Stomach smooth muscle (tissue), 2 donors: ENCODE results near the gene KCND2.
"Not testable (repeated sequence)": the region's sequence is repeated elsewhere in the genome, so short reads cannot be mapped to it uniquely, and the experiment has no call there.

Source experiments
- H3K27ac ChIP-seq: one replicate; pipeline ENCODE4 v1.7.0; 2013; ENCODE audit warnings: mild to moderate bottlenecking, low read length, inconsistent platforms
- H3K27me3 ChIP-seq, 2 donors: one replicate each; pipeline ENCODE4 v1.7.0; 2013; ENCODE audit warnings: low read length in 2 of 2; ENCODE audit not compliant: insufficient read depth in 2 of 2, control insufficient read depth in 1 of 2
- H3K36me3 ChIP-seq, 2 donors: one replicate each; pipeline ENCODE4 v1.7.0; 2013; ENCODE audit warnings: low read length in 2 of 2; ENCODE audit not compliant: control insufficient read depth in 2 of 2, insufficient read depth in 2 of 2
- H3K4me1 ChIP-seq: one replicate; pipeline ENCODE4 v1.7.0; 2013; ENCODE audit warnings: low read length; ENCODE audit not compliant: control insufficient read depth, insufficient read depth
- H3K4me3 ChIP-seq, 2 donors: one replicate each; pipeline ENCODE4 v1.7.0; 2013; ENCODE audit warnings: low read length in 2 of 2
- H3K9ac ChIP-seq, 2 donors: one replicate each; pipeline ENCODE4 v1.7.0; 2013; ENCODE audit warnings: low read length in 2 of 2, mild to moderate bottlenecking in 1 of 2
- H3K9me3 ChIP-seq, 2 donors: one replicate each; pipeline ENCODE4 v1.7.0; 2013; ENCODE audit warnings: low read length in 2 of 2; ENCODE audit not compliant: control insufficient read depth in 2 of 2
- donor health status: healthy.
- donor health status: Pancreatic carcinoma.

Gene KCND2

GRCh38 chr7:120691915-120692314, 418.9 kb downstream of the KCND2 start:
- Histone ChIP-seq H3K36me3 (no peaks in the 10 kb centered on the region), H3K4me1 (no peaks in the 10 kb centered on the region), H3K4me3 (no peak overlapping the region), H3K27ac (no peak overlapping the region), H3K9me3 (peaks cover 0 to 5% of the 10 kb centered on the region in 2 donors), H3K27me3 (peaks cover 0 to 2% of the 10 kb centered on the region in 2 donors), H3K9ac (no peak overlapping the region)

DNA sequence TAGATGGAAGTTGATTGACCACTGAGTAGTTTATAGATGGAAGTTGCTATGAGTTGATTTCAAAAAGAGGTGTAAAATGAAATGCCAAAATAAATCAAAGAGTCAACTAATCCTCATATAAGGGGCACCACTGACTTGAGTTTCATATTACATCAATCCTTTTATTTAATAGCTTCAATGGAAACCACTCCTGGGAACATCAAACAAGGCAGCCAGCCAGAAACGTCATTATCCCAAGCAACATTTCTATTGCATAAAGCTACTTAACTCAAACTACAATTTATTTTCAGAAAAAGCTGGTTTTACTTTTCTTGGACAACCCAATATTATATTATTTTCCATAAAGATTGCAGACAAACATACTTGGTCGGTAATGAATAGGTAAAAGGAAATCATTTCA, 422.9 kb downstream of the KCND2 start:
- Histone ChIP-seq H3K4me3 (no peak overlapping the region), H3K27ac (no peak overlapping the region), H3K9me3 (peaks cover 0 to 5% of the 10 kb centered on the region in 2 donors), H3K9ac (no peak overlapping the region), H3K36me3 (no peaks in the 10 kb centered on the region), H3K27me3 (peaks cover 0 to 2% of the 10 kb centered on the region in 2 donors), H3K4me1 (no peaks in the 10 kb centered on the region)

GRCh38 chr7:120700796-120701195, 427.8 kb downstream of the KCND2 start:
- Histone ChIP-seq H3K4me3 (no peak overlapping the region), H3K27ac (no peak overlapping the region), H3K9ac (no peak overlapping the region), H3K4me1 (no peaks in the 10 kb centered on the region), H3K36me3 (no peaks in the 10 kb centered on the region), H3K27me3 (no peaks in the 10 kb centered on the region), H3K9me3 (peaks cover 0 to 5% of the 10 kb centered on the region in 2 donors)

- H3K9ac ChIP-seq, H3K4me3 ChIP-seq, H3K4me1 ChIP-seq, H3K27ac ChIP-seq, H3K27me3 ChIP-seq, H3K9me3 ChIP-seq, H3K36me3 ChIP-seq: not testable (repeated sequence)
These were observed 429.4 kb downstream of the KCND2 start for GRCh38 chr7:120702408-120702807.

DNA sequence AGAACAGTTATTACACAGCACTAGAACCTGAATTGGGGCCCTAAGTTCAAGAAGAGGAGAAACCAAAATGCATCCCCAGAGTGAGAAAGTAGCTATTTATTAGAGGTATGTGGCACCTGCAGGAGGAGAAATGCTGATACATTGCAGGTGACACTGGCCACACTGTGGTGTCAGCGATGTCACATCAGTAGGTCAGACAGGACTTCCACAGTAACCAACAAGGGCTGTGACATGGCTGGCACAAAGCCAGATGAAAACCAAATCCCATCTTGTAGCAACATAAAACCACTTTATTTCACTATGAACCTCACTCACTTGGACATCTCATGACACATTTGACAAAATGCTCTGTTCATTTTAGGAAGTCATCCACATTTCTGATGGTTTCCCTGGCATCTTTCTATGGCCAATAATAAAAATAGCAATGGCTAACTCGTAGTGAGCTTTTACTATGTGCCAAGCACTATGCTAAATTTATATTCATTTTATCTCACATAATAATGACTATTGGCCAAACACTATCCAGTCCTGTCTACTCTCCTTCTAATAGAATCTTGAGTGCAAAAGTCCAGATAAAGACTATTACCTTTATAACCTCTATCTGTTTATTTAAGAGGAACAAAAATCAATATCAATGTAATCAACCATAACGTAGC, 430.7 kb downstream of the KCND2 start:
- no peak overlapping the region for H3K4me3 ChIP-seq
- no peak overlapping the region for H3K27ac ChIP-seq
- H3K4me1 ChIP-seq, result no peaks in the 10 kb centered on the region
- H3K9ac ChIP-seq, result no peak overlapping the region
- H3K36me3 ChIP-seq, result no peaks in the 10 kb centered on the region
- H3K27me3 ChIP-seq, result no peaks in the 10 kb centered on the region
- no peaks in the 10 kb centered on the region for H3K9me3 ChIP-seq

GRCh38 chr7:120709252-120709971, 436.4 kb downstream of the KCND2 start:
- Histone ChIP-seq H3K27ac (no peak overlapping the region), H3K9me3 (no peaks in the 10 kb centered on the region)

DNA sequence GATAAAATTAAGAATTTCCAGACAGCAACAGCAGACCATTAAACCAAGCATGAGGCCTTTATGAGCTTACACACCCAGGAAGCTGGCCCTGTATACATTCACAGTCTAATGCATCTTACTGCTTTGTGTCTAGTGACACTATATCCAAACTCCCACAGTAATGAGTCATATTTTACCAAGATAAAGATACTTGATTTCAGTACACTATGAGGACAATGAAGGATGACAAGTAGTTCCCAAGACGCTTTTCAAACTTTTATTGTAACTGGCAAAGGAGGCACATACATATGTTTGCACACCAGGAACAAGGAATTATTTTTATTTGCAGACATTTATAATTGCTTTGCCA, 437.0 kb downstream of the KCND2 start:
- H3K4me1 ChIP-seq, result no peaks in the 10 kb centered on the region
- H3K9me3 ChIP-seq, result no peaks in the 10 kb centered on the region
- H3K4me3 ChIP-seq, result no peak overlapping the region
- H3K27ac ChIP-seq, result no peak overlapping the region
- no peaks in the 10 kb centered on the region for H3K27me3 ChIP-seq
- no peaks in the 10 kb centered on the region for H3K36me3 ChIP-seq
- H3K9ac ChIP-seq, result no peak overlapping the region

More at GRCh38 chr7:120709252-120709971, 436.4 kb downstream of the KCND2 start:
- Histone ChIP-seq H3K4me3 (no peak overlapping the region), H3K4me1 (no peaks in the 10 kb centered on the region), H3K9ac (no peak overlapping the region), H3K27me3 (no peaks in the 10 kb centered on the region), H3K36me3 (no peaks in the 10 kb centered on the region)

- Histone ChIP-seq H3K9ac (no peak overlapping the region), H3K36me3 (no peaks in the 10 kb centered on the region), H3K27ac (no peak overlapping the region), H3K9me3 (no peaks in the 10 kb centered on the region), H3K27me3 (no peaks in the 10 kb centered on the region), H3K4me3 (no peak overlapping the region), H3K4me1 (no peaks in the 10 kb centered on the region)
These were observed 442.0 kb downstream of the KCND2 start for GRCh38 chr7:120714945-120715344.

- no peaks in the 10 kb centered on the region for H3K4me1 ChIP-seq
- no peak overlapping the region for H3K4me3 ChIP-seq
- no peak overlapping the region for H3K9ac ChIP-seq
- no peak overlapping the region for H3K27ac ChIP-seq
- H3K9me3 ChIP-seq, result no peaks in the 10 kb centered on the region
- no peaks in the 10 kb centered on the region for H3K27me3 ChIP-seq
- no peaks in the 10 kb centered on the region for H3K36me3 ChIP-seq
These were observed 443.3 kb downstream of the KCND2 start for GRCh38 chr7:120716307-120716706.

DNA sequence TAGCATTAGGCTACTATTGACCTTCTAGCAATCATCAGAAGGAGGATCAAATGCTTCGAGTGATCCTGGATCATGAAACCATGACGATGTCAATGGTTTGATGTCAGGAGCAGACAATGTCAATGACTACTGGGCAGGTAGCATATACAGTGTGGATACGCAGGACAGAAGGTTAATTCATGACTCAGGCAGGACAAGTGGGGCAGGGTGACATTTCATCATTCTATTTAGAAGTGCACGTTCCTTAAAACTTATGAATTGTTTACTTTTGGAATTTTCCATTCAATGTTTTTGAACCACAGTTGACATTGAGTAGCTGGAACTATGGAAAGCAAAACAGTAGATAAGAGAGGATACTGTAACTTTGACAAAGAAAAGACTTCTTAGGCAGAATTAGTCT, 444.2 kb downstream of the KCND2 start:
- Histone ChIP-seq H3K4me1 (no peaks in the 10 kb centered on the region), H3K36me3 (no peaks in the 10 kb centered on the region), H3K27me3 (no peaks in the 10 kb centered on the region), H3K9ac (no peak overlapping the region), H3K27ac (no peak overlapping the region), H3K9me3 (no peaks in the 10 kb centered on the region), H3K4me3 (no peak overlapping the region)

- no peak overlapping the region for H3K27ac ChIP-seq
- H3K4me3 ChIP-seq, result no peak overlapping the region
- no peaks in the 10 kb centered on the region for H3K36me3 ChIP-seq
- no peaks in the 10 kb centered on the region for H3K4me1 ChIP-seq
- H3K9me3 ChIP-seq, result no peaks in the 10 kb centered on the region
- H3K9ac ChIP-seq, result no peak overlapping the region
- no peaks in the 10 kb centered on the region for H3K27me3 ChIP-seq
These were observed 445.4 kb downstream of the KCND2 start for GRCh38 chr7:120718361-120718760.
